Measurements from ENCODE around the gene ACTN1.

- no peak for TF ChIP-seq CTCF (IDR thresholded peaks at IDR 0.05)
- no peak for TF ChIP-seq EZH2 (IDR thresholded peaks at IDR 0.05)
- no peak for TF ChIP-seq EZH2phosphoT487 (IDR thresholded peaks at IDR 0.05)
Measured at GRCh38 chr14:68836082-68836481, 143.0 kb downstream of the ACTN1 start.
